Measurements from ENCODE around the gene PKMYT1.
A peak's percentile ranks its signal among the peaks of the same experiment; 100 is the strongest.

PKMYT1 gene

DNA sequence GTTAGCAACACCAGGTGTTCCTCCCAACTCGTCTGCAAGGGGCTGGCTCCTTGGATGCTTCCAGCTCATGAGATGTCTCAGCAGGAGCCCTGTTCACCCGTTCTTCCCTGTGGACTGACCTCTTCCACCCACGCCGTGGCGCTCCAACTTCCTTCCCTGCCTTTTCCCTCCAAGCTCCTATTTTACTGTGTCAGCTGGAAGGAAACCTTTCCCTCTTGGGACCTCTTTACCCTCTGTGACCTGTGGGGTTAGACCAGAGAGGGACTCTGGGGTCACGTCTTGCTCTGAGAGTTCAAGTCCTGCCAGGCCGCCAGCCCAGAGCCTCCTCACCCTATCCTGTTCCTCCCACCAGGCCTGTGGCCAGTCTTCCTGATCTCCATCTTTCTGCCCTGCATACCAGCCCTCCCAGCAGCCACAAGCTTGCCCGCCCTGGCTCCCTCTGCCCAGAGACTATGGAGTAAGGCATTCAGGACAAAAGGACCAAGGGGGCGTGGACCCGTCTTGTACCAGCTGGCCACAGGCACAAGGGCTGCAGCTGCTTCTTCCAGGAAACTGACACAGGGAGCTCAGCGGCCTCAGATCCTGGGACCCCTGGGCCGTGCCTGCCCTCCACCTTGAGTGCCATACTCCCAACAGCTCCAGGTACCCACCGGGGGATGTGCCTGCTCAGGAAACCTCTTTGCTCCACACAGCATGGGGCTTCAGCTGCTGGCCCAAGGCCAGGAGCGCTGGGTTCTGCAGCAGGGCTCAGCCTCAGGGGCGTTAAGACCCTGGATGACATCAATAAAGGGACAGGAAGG, 8.1 kb downstream of the PKMYT1 start:
- Histone ChIP-seq H3K27ac (ENCODE audit: low read depth, low read length) (0 out of 2 replicates have a peak overlapping the region, but pooled peaks have one; percentile 14), H3K36me3 (ENCODE audit: control insufficient read depth, low read length) (peaks cover 86% of the 10 kb centered on the region), H3F3A (ENCODE audit: control insufficient read depth, insufficient read depth) (peaks cover 20% of the 10 kb centered on the region), H3K27me3 (ENCODE audit: control insufficient read depth, low read length) (no peaks in the 10 kb centered on the region), H3K4me3 (ENCODE audit: low read length) (peak overlapping the region; percentile 92; the same call in 1 of the 2 replicates), H3K4me1 (ENCODE audit: control insufficient read depth, low read length) (peaks cover 50% of the 10 kb centered on the region), H3K4me2 (ENCODE audit: low read length) (peak overlapping the region; percentile 97), H3K9me2 (replicated peaks; ENCODE audit: control insufficient read depth, low read length) (no peaks in the 10 kb centered on the region), H4K20me1 (ENCODE audit: control insufficient read depth, insufficient read depth, low read depth, low read length) (peaks cover 10% of the 10 kb centered on the region), H3K79me2 (ENCODE audit: control insufficient read depth, low read length) (peaks cover 60% of the 10 kb centered on the region), H3K9me3 (ENCODE audit: control insufficient read depth, insufficient read depth, low read length) (no peaks in the 10 kb centered on the region)
- TF ChIP-seq, protein P1, sequence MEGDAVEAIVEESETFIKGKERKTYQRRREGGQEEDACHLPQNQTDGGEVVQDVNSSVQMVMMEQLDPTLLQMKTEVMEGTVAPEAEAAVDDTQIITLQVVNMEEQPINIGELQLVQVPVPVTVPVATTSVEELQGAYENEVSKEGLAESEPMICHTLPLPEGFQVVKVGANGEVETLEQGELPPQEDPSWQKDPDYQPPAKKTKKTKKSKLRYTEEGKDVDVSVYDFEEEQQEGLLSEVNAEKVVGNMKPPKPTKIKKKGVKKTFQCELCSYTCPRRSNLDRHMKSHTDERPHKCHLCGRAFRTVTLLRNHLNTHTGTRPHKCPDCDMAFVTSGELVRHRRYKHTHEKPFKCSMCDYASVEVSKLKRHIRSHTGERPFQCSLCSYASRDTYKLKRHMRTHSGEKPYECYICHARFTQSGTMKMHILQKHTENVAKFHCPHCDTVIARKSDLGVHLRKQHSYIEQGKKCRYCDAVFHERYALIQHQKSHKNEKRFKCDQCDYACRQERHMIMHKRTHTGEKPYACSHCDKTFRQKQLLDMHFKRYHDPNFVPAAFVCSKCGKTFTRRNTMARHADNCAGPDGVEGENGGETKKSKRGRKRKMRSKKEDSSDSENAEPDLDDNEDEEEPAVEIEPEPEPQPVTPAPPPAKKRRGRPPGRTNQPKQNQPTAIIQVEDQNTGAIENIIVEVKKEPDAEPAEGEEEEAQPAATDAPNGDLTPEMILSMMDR (IDR thresholded peaks at IDR 0.05; ENCODE audit: low read depth, low read length, poor library complexity, severe bottlenecking): no peak
- no peak for TF ChIP-seq EZH2phosphoT487 (IDR thresholded peaks at IDR 0.05; ENCODE audit: borderline replicate concordance, low read length)

DNA sequence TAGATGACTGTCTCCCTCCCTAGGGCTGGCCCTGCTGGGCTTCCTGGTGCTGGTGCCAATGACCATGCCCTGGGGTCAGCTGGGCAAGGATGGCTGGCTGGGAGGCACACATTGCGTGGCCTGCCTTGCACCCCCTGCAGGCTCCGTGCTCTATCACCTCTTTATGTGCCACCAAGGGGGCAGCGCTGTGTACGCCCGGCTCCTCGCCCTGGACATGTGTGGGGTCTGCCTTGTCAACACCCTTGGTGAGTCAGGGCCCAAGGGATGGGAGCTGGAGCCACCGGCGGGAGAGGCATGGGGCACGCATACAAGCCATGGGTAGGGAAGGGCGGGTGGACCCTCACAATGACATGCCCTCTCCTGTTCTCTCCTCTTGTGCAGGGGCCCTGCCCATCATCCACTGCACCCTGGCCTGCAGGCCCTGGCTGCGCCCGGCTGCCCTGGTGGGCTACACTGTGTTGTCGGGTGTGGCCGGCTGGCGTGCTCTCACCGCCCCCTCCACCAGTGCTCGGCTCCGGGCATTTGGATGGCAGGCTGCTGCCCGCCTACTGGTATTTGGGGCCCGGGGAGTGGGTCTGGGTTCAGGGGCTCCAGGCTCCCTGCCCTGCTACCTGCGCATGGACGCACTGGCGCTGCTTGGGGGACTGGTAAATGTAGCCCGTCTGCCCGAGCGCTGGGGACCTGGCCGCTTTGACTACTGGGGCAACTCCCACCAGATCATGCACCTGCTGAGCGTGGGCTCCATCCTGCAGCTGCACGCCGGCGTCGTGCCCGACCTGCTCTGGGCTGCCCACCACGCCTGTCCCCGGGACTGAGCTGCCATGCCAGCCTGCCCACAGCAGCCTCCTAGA, 8.9 kb downstream of the PKMYT1 start:
- H3K9me3 ChIP-seq (ENCODE audit: control insufficient read depth, insufficient read depth, low read length): no peaks in the 10 kb centered on the region
- H4K20me1 ChIP-seq (ENCODE audit: control insufficient read depth, insufficient read depth, low read depth, low read length): peaks cover 10% of the 10 kb centered on the region
- peaks cover 53% of the 10 kb centered on the region for H3K79me2 ChIP-seq (ENCODE audit: control insufficient read depth, low read length)

DNA sequence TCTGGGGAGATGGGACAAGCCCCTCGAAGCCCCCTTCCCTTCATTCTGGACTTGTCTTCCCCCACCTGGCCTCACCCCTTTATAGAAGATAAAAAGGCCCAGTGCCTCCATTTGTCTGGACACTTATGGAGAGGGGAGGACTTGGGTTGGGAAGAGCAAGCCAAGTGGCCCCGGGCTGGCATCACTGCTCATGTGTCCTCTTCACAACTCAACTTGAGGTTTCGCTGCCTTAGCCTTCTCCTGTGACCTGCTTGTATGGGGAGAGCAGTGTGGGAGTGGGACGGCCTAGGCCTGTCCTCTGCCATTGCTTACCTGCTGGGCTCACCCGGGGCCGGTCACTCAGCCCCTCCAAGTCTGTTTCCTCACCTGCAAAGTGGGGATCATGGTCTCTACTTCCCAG, 9.7 kb downstream of the PKMYT1 start:
- peak overlapping the region; percentile 92 for H3K4me3 ChIP-seq (ENCODE audit: low read length)
- no peaks in the 10 kb centered on the region for H3K27me3 ChIP-seq (ENCODE audit: control insufficient read depth, low read length)
- peaks cover 10% of the 10 kb centered on the region for H4K20me1 ChIP-seq (ENCODE audit: control insufficient read depth, insufficient read depth, low read depth, low read length)
- peaks cover 72% of the 10 kb centered on the region for H3K36me3 ChIP-seq (ENCODE audit: control insufficient read depth, low read length)
- peaks cover 62% of the 10 kb centered on the region for H3K4me1 ChIP-seq (ENCODE audit: control insufficient read depth, low read length)
- H3K27ac ChIP-seq (ENCODE audit: low read depth, low read length): peak overlapping the region; percentile 96
- H3K9me2 ChIP-seq (replicated peaks; ENCODE audit: control insufficient read depth, low read length): no peaks in the 10 kb centered on the region
- peaks cover 25% of the 10 kb centered on the region for H3F3A ChIP-seq (ENCODE audit: control insufficient read depth, insufficient read depth)
- TF ChIP-seq, protein P1 (IDR thresholded peaks at IDR 0.05; ENCODE audit: low read depth, low read length, poor library complexity, severe bottlenecking): no peak
- no peak for TF ChIP-seq EZH2phosphoT487 (IDR thresholded peaks at IDR 0.05; ENCODE audit: borderline replicate concordance, low read length)
- H3K4me2 ChIP-seq (ENCODE audit: low read length): peak overlapping the region; percentile 97
- no peaks in the 10 kb centered on the region for H3K9me3 ChIP-seq (ENCODE audit: control insufficient read depth, insufficient read depth, low read length)
- peaks cover 51% of the 10 kb centered on the region for H3K79me2 ChIP-seq (ENCODE audit: control insufficient read depth, low read length)

More for the DNA sequence above, 8.9 kb downstream of the PKMYT1 start:
- peaks cover 80% of the 10 kb centered on the region for H3K36me3 ChIP-seq (ENCODE audit: control insufficient read depth, low read length)
- peaks cover 20% of the 10 kb centered on the region for H3F3A ChIP-seq (ENCODE audit: control insufficient read depth, insufficient read depth)
- H3K9me2 ChIP-seq (replicated peaks; ENCODE audit: control insufficient read depth, low read length): no peaks in the 10 kb centered on the region
- no peaks in the 10 kb centered on the region for H3K27me3 ChIP-seq (ENCODE audit: control insufficient read depth, low read length)
- H3K27ac ChIP-seq (ENCODE audit: low read depth, low read length): 0 out of 2 replicates have a peak overlapping the region, but pooled peaks have one; percentile 96
- peak overlapping the region; percentile 92 for H3K4me3 ChIP-seq (ENCODE audit: low read length)
- H3K4me2 ChIP-seq (ENCODE audit: low read length): peak overlapping the region; percentile 97
- peaks cover 54% of the 10 kb centered on the region for H3K4me1 ChIP-seq (ENCODE audit: control insufficient read depth, low read length)
- TF ChIP-seq, protein P1 (IDR thresholded peaks at IDR 0.05; ENCODE audit: low read depth, low read length, poor library complexity, severe bottlenecking): peak; percentile 57
- no peak for TF ChIP-seq EZH2phosphoT487 (IDR thresholded peaks at IDR 0.05; ENCODE audit: borderline replicate concordance, low read length)

Measured in DOHH2 (cell line).